HEK293 (cell line): ENCODE data around the gene TMEM42.

Experiments
- EGR2 ChIP-seq: fragments of 450-650 bp; formaldehyde crosslinking; IDR thresholded peaks from 2 replicates; pipeline ENCODE4 v1.5.1; 2016; ENCODE audit warnings: low read depth, missing biosample characterization, missing genetic modification characterization
- KLF10 ChIP-seq: fragments of 450-650 bp; IDR thresholded peaks from 2 replicates; pipeline ENCODE4 v1.5.1; 2018; ENCODE audit warnings: missing biosample characterization, mild to moderate bottlenecking, missing genetic modification characterization
- PRDM4 ChIP-seq: fragments of 450-650 bp; formaldehyde crosslinking; IDR thresholded peaks from 2 replicates; pipeline ENCODE4 v1.5.1; 2017; ENCODE audit warnings: missing biosample characterization, missing genetic modification characterization
- RBAK ChIP-seq: fragments of 450-650 bp; formaldehyde crosslinking; IDR thresholded peaks from 2 replicates; pipeline ENCODE4 v1.5.1; 2016; ENCODE audit warnings: missing biosample characterization, missing genetic modification characterization
- SP2 ChIP-seq: fragments of 450-650 bp; formaldehyde crosslinking; IDR thresholded peaks from 2 replicates; pipeline ENCODE4 v1.5.1; 2016; ENCODE audit warnings: missing biosample characterization, missing genetic modification characterization
- TCF7L2 ChIP-seq: IDR thresholded peaks from 2 replicates; pipeline ENCODE4 v1.6.1; 2011; ENCODE audit warnings: low read depth, mild to moderate bottlenecking, inconsistent platforms, low read length, moderate library complexity, borderline replicate concordance
- ZIC2 ChIP-seq: fragments of 450-650 bp; formaldehyde crosslinking; IDR thresholded peaks from 2 replicates; pipeline ENCODE4 v1.5.1; 2016; ENCODE audit warnings: missing biosample characterization, missing genetic modification characterization
- ZNF23 ChIP-seq: fragments of 450-650 bp; formaldehyde crosslinking; IDR thresholded peaks from 2 replicates; pipeline ENCODE4 v1.5.1; 2016; ENCODE audit warnings: missing biosample characterization, missing genetic modification characterization, borderline replicate concordance
- ZNF274 ChIP-seq, 2 experiments: fragments of 200-500 bp in 1 of 2; fragments of 450-650 bp in 1 of 2; sonication (Bioruptor generic) in 1 of 2; formaldehyde crosslinking in 1 of 2; IDR thresholded peaks; 2 replicates each; pipeline versions ENCODE4 v1.5.1 to v1.6.1; 2014 to 2016; ENCODE audit warnings: borderline replicate concordance in 1 of 2, inconsistent platforms in 1 of 2, low read length in 1 of 2, missing biosample characterization in 1 of 2, missing genetic modification characterization in 1 of 2
- ZNF311 ChIP-seq: fragments of 450-650 bp; formaldehyde crosslinking; IDR thresholded peaks from 2 replicates; pipeline ENCODE4 v1.5.1; 2017; ENCODE audit warnings: missing biosample characterization, missing genetic modification characterization, borderline replicate concordance
- ZNF488 ChIP-seq: fragments of 450-650 bp; formaldehyde crosslinking; IDR thresholded peaks from 2 replicates; pipeline ENCODE4 v1.5.1; 2016; ENCODE audit warnings: missing biosample characterization, missing genetic modification characterization
- ZNF629 ChIP-seq: fragments of 450-650 bp; formaldehyde crosslinking; IDR thresholded peaks from 2 replicates; pipeline ENCODE4 v1.5.1; 2017; ENCODE audit warnings: missing biosample characterization, missing genetic modification characterization
- ZNF660 ChIP-seq: fragments of 450-650 bp; IDR thresholded peaks from 2 replicates; pipeline ENCODE4 v1.5.1; 2018; ENCODE audit warnings: missing biosample characterization, mild to moderate bottlenecking, missing genetic modification characterization
- TF ChIP-seq, protein P1 (sequence below): fragments of 450-650 bp; formaldehyde crosslinking; IDR thresholded peaks from 2 replicates; pipeline ENCODE4 v1.5.1; 2016; ENCODE audit warnings: missing biosample characterization, missing genetic modification characterization

DNA sequence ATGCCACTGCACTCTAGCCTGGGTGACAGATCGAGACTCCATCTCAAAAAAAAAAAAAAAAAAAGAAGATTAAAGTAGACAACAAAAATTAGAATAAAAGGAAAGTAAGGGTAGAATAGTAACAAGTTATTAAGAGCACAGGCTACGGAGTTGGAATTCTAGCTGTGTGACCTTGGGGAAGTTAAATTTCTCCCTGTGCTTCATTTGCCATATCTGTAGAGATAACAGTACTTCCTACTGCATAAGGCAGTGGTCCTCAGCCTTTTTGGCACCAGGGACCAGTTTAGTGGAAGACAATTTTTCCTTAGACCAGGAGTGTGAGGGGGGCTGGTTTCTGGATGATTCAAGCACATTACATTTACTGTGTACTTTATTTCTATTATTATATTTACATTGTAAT lies 28.7 kb upstream of the TMEM42 start:
- TF ChIP-seq ZIC2: no peak
- no peak for TF ChIP-seq ZNF274 (IDR thresholded peaks at IDR 0.05; ENCODE audit: low read length)
- TF ChIP-seq ZNF274 (tag by site-specific recombination; IDR thresholded peaks at IDR 0.05; ENCODE audit: borderline replicate concordance): no peak
- TF ChIP-seq, protein P1, sequence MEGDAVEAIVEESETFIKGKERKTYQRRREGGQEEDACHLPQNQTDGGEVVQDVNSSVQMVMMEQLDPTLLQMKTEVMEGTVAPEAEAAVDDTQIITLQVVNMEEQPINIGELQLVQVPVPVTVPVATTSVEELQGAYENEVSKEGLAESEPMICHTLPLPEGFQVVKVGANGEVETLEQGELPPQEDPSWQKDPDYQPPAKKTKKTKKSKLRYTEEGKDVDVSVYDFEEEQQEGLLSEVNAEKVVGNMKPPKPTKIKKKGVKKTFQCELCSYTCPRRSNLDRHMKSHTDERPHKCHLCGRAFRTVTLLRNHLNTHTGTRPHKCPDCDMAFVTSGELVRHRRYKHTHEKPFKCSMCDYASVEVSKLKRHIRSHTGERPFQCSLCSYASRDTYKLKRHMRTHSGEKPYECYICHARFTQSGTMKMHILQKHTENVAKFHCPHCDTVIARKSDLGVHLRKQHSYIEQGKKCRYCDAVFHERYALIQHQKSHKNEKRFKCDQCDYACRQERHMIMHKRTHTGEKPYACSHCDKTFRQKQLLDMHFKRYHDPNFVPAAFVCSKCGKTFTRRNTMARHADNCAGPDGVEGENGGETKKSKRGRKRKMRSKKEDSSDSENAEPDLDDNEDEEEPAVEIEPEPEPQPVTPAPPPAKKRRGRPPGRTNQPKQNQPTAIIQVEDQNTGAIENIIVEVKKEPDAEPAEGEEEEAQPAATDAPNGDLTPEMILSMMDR: no peak
- no peak for TF ChIP-seq ZNF23
- no peak for TF ChIP-seq SP2 (tag by site-specific recombination)
- TF ChIP-seq RBAK (tag by site-specific recombination): no peak
- TF ChIP-seq ZNF660: no peak
- no peak for TF ChIP-seq KLF10
- no peak for TF ChIP-seq EGR2
- TF ChIP-seq ZNF488: no peak
- no peak for TF ChIP-seq PRDM4
- no peak for TF ChIP-seq TCF7L2
- no peak for TF ChIP-seq ZNF311 (tag by site-specific recombination)
- TF ChIP-seq ZNF629 (tag by site-specific recombination): no peak
